GM06990 (cell line): ENCODE data around the gene EDA.

ENCODE experiments used
- DNase-seq: peaks from one replicate; pipeline ENCODE4 v3.0.0-alpha.2; 2011; ENCODE audit not compliant: insufficient read length; ENCODE audit errors: extremely low read depth
- H3K27me3 ChIP-seq: replicated peaks from 2 replicates; pipeline ENCODE4 v1.6.0; 2011; ENCODE audit warnings: low read length; ENCODE audit not compliant: control insufficient read depth, insufficient read depth
- H3K36me3 ChIP-seq: 2 replicates; pipeline ENCODE4 v1.5.1; 2011; ENCODE audit warnings: low read length; ENCODE audit not compliant: control insufficient read depth, insufficient read depth
- H3K4me3 ChIP-seq: replicated peaks from 2 replicates; pipeline ENCODE4 v1.5.1; 2011; ENCODE audit warnings: low read depth, mild to moderate bottlenecking, control low read depth, low read length
- TF ChIP-seq, protein P1 (sequence below): IDR thresholded peaks from 2 replicates; pipeline ENCODE4 v1.5.1; 2011; ENCODE audit warnings: low read length, control low read depth, mild to moderate bottlenecking, inconsistent platforms; ENCODE audit not compliant: insufficient read depth, poor library complexity, severe bottlenecking

Gene EDA

DNA sequence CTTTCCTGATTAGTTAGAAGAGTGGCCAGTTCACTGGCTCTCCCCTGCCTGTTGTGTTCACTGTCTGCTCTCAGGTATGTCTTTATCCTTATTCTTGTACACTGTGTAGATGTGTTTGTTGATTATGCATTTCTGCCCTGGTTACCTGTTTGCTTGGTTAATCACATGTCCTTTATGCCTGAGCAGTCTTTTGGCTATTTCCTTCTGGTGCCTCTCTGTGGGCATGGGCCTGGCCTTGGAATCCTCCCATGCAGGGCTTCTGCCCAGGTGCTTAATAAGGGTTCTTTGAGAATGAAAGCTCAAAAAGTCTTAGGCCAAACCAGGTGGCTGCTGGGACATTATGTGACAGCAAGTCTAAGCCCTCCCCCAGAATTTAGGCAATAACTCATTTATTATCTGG lies 472.8 kb downstream of the EDA start:
- H3K36me3 ChIP-seq, result no peaks in the 10 kb centered on the region
- H3K4me3 ChIP-seq, result no peak overlapping the region
- DNase-seq, result no peak
- H3K27me3 ChIP-seq, result no peaks in the 10 kb centered on the region
- TF ChIP-seq, protein P1, sequence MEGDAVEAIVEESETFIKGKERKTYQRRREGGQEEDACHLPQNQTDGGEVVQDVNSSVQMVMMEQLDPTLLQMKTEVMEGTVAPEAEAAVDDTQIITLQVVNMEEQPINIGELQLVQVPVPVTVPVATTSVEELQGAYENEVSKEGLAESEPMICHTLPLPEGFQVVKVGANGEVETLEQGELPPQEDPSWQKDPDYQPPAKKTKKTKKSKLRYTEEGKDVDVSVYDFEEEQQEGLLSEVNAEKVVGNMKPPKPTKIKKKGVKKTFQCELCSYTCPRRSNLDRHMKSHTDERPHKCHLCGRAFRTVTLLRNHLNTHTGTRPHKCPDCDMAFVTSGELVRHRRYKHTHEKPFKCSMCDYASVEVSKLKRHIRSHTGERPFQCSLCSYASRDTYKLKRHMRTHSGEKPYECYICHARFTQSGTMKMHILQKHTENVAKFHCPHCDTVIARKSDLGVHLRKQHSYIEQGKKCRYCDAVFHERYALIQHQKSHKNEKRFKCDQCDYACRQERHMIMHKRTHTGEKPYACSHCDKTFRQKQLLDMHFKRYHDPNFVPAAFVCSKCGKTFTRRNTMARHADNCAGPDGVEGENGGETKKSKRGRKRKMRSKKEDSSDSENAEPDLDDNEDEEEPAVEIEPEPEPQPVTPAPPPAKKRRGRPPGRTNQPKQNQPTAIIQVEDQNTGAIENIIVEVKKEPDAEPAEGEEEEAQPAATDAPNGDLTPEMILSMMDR, result no peak
